ENCODE results near the gene PTPRN2.

The PTPRN2 gene

DNA sequence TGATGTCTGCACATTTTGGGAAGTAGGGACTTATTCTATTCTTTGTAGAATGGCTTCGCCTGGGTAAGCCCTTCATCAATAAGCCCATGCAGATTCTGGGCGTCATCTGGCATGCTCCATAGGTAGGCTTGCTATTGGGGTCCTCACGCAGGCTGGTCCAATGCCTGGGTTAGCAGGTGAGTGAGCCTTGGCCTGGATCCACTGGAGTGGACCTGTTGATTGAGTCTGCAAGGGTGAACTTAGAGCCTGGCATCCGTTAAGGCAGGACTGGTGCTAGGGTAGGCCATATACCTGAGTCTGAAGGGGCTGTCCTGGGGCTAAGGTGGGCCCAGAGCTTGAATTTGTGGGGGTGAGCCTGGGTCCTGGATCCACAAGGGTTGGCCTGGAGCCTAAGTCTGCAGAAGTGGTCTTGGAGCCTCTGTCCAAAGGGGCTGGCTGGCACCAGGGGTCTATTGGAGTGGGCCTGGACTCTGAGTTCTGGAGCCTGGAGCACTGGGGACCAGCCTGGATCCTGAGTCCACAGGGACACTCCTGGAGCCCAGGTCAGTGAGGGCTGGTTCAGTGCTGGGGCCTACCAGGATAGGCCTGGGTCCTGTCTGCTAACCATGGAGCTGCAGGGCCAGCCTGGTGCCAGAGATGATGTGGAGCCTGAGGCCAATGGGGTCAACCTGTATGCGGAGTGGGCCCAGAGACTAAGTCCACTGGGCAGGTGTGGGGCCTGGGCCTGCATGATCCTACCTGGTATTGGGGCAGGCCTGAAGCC, 297.7 kb downstream of the PTPRN2 start:
- DNase-seq (ENCODE audit: low spot score) = peak; percentile 46
- Histone ChIP-seq H3K27ac (no peak overlapping the region), H3K4me3 (no peak overlapping the region)
- TF ChIP-seq, protein P1, sequence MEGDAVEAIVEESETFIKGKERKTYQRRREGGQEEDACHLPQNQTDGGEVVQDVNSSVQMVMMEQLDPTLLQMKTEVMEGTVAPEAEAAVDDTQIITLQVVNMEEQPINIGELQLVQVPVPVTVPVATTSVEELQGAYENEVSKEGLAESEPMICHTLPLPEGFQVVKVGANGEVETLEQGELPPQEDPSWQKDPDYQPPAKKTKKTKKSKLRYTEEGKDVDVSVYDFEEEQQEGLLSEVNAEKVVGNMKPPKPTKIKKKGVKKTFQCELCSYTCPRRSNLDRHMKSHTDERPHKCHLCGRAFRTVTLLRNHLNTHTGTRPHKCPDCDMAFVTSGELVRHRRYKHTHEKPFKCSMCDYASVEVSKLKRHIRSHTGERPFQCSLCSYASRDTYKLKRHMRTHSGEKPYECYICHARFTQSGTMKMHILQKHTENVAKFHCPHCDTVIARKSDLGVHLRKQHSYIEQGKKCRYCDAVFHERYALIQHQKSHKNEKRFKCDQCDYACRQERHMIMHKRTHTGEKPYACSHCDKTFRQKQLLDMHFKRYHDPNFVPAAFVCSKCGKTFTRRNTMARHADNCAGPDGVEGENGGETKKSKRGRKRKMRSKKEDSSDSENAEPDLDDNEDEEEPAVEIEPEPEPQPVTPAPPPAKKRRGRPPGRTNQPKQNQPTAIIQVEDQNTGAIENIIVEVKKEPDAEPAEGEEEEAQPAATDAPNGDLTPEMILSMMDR (IDR thresholded peaks at IDR 0.05) = no peak

DNA sequence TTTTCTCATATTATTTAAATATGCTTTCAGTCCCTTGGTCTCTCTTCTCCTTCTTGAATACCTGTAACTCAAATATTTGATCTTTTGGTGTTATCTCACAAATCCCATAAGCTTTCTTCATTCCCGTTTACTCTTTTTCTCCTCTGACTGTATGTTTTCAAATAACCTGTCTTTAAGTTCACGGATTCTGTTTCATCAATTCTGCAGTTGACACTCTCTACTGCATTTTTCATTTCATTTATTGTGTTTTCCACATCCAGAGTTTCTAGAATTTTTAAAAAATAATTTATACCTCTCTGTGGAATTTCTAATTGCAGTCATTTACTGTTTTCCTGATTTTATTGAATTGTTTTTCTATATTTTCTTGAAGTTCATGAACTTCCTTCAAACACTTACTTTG, 298.4 kb downstream of the PTPRN2 start:
- TF ChIP-seq, protein P1 (IDR thresholded peaks at IDR 0.05) = no peak
- Histone ChIP-seq H3K27ac (no peak overlapping the region), H3K4me3 (no peak overlapping the region)
- DNase-seq (ENCODE audit: low spot score) = no peak

DNA sequence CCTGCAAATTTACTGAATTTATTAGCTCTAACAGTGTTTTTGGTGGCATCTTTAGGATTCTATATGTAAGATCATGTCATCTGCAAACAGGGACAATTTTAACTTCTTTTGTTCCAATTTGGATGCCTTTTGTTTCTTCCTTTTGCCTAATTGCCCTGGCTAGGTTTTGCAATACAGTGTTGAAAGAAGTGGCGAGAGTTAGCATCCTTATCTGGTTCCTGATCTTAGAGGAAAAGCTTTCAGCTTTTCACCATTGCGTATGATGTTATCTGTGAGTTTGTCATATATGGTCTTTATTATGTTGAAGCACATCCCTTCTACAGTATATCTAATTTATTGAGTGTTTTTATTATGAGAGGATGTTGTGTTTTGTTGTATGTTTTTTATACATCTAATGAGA, 301.4 kb downstream of the PTPRN2 start:
- TF ChIP-seq, protein P1 (IDR thresholded peaks at IDR 0.05) = no peak

DNA sequence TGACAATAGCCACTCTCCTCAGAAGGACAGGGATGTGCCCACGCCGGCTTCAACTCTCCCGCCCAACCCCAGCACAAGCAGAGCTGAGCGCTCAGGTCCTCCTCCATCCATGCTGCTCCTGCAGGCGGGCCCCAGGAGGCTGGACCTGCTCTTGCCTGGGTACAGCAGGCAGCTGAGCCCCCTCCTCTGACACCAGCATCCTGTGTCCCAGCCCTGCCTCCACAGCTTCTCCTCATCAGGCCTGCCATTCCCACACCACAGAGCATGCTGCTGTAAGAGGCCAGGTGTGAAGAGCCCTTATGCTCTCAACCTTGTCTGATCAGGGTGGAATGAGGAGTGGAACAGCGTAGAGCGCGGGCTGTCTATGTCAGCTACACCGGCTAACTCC, 302.2 kb downstream of the PTPRN2 start:
- no peak overlapping the region for H3K27ac ChIP-seq
- TF ChIP-seq, protein P1 (IDR thresholded peaks at IDR 0.05) = no peak
- no peak overlapping the region for H3K4me3 ChIP-seq
- DNase-seq (ENCODE audit: low spot score) = peak; percentile 53

More for the DNA sequence above, 301.4 kb downstream of the PTPRN2 start:
- Histone ChIP-seq H3K4me3 (no peak overlapping the region), H3K27ac (no peak overlapping the region)
- no peak for DNase-seq (ENCODE audit: low spot score)

DNA sequence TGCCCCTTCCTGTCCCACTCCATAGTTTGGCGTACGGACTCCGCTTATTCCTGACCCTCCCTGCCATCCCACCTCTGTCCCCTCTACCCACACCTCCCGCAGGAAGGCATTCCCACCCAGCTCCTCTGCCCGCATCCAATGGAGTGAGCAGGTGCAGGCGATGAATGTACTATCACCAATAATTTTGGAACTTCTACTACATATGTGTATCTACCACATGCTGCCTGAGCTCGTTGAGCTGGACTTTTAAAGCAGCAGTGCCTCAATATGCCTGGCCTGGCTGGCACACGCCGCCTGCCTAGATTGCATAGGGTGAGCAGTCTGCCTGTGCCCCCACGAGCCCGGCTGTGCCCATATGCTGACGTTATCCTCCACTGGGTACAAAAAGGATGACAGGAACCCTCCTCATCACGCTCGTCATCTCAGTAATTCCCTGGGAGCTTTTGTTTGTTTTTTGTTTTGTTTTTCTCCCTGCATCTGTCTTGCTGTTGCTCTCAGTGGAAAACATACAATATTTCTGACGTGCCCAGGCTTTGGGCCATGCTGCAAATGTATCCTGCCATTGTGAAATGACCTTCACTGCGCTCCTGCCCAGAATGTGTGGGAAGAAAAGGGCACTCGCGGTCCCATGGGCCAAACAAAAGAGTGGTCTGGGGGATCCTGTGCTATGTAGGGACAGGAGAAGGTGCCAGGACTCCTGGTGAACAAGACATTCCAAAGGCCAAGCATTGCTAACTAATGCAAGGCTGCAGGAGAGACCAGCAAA, 302.8 kb downstream of the PTPRN2 start:
- TF ChIP-seq, protein P1 (IDR thresholded peaks at IDR 0.05) = no peak
- peak; percentile 22 for DNase-seq (ENCODE audit: low spot score)
- Histone ChIP-seq H3K27ac (no peak overlapping the region), H3K4me3 (no peak overlapping the region)

DNA sequence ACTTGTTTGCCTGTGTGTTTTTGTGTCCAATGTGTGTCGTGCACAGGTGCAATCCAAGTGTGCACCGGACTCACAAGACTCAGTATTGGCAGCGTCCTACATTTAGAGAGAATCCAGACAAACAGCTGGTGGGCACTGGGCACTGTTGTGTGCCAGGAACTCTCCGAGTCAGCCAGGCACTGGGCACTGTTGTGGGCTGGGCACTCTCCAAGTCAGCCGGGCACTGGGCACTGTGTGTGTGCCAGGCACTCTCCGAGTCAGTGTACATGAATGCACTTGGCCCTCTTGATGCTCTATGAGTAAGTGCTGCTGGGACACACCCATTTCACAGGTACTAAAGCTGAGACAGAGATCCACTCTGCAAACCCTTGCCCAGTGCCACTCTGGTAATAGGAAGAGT, 303.5 kb downstream of the PTPRN2 start:
- Histone ChIP-seq H3K27ac (no peak overlapping the region), H3K4me3 (no peak overlapping the region)
- TF ChIP-seq, protein P1 (IDR thresholded peaks at IDR 0.05) = no peak
- peak; percentile 61 for DNase-seq (ENCODE audit: low spot score)
